Adrenal gland (tissue), 5 donors: ENCODE data around the gene TBX22.

Experiments used
- POLR2A ChIP-seq, 2 donors: fragments of 450-650 bp; IDR thresholded peaks; one replicate each; pipeline ENCODE4 v1.6.1; 2017; ENCODE audit warnings: antibody characterized with exemption in 2 of 2, mild to moderate bottlenecking in 2 of 2, moderate library complexity in 1 of 2
- TF ChIP-seq, protein P1 (sequence below), 6 experiments: fragments of 450-650 bp in 4 of 6; fragments of 200-600 bp in 2 of 6; sonication (generic) in 1 of 6; IDR thresholded peaks; 1 replicate in 5 of 6; 2 replicates in 1 of 6; pipeline versions ENCODE4 v1.5.1 to v1.8.0; 2016 to 2021; ENCODE audit warnings: antibody characterized with exemption in 6 of 6, mild to moderate bottlenecking in 2 of 6, moderate library complexity in 1 of 6
- donor health status: DM: no; HTN: no; CAD: no.

DNA sequence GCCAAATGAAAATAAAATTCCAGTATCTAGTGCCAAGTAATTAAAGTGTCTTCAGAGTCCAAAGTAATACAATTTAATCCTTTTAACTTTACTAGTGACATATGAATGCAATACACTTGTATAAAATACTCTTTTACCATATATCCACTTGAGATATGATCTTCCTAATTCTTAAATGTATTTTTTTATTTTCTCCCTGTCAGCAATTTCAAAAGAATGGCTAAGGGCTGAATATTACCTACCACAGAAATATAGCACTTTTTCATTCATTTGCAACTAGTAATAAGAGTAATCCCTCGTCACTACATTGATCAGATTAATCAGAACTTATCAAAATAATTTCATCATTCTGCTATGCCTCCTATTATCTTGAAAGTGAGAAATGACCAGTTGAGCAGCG lies 10.1 kb upstream of the TBX22 start:
- TF ChIP-seq, protein P1, sequence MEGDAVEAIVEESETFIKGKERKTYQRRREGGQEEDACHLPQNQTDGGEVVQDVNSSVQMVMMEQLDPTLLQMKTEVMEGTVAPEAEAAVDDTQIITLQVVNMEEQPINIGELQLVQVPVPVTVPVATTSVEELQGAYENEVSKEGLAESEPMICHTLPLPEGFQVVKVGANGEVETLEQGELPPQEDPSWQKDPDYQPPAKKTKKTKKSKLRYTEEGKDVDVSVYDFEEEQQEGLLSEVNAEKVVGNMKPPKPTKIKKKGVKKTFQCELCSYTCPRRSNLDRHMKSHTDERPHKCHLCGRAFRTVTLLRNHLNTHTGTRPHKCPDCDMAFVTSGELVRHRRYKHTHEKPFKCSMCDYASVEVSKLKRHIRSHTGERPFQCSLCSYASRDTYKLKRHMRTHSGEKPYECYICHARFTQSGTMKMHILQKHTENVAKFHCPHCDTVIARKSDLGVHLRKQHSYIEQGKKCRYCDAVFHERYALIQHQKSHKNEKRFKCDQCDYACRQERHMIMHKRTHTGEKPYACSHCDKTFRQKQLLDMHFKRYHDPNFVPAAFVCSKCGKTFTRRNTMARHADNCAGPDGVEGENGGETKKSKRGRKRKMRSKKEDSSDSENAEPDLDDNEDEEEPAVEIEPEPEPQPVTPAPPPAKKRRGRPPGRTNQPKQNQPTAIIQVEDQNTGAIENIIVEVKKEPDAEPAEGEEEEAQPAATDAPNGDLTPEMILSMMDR (IDR thresholded peaks at IDR 0.05), result no peak
- no peak for TF ChIP-seq POLR2A (IDR thresholded peaks at IDR 0.05)
